GM12878 (cell line): Measurements from ENCODE around the gene HAPLN2.
"Not testable (repeated sequence)": the region's sequence is repeated elsewhere in the genome, so short reads cannot be mapped to it uniquely, and the experiment has no call there.

ENCODE experiments used
- CTCF ChIP-seq, 3 experiments: IDR thresholded peaks in 2 of 3; conservative IDR thresholded peaks in 1 of 3; 2 replicates each; pipeline ENCODE4 v1.5.1; 2011; ENCODE audit warnings: low read depth in 3 of 3, low read length in 3 of 3, mild to moderate bottlenecking in 3 of 3, control low read depth in 2 of 3, moderate library complexity in 2 of 3, inconsistent platforms in 1 of 3, mixed read lengths in 1 of 3; ENCODE audit not compliant: control insufficient read depth in 2 of 3, insufficient read depth in 1 of 3; ENCODE audit errors: extremely low read depth in 1 of 3
- POLR2A ChIP-seq: IDR thresholded peaks from 2 replicates; pipeline ENCODE4 v1.6.1; 2011; ENCODE audit warnings: low read depth, mild to moderate bottlenecking, low read length
- TAF1 ChIP-seq: IDR thresholded peaks from 2 replicates; pipeline ENCODE4 v1.6.1; 2011; ENCODE audit warnings: mild to moderate bottlenecking, low read depth, low read length, borderline replicate concordance
- TF ChIP-seq, protein P1 (sequence below): fragments of 450-650 bp; conservative IDR thresholded peaks from 2 replicates; pipeline ENCODE4 v1.6.1; 2017; ENCODE audit warnings: mild to moderate bottlenecking, moderate library complexity

DNA sequence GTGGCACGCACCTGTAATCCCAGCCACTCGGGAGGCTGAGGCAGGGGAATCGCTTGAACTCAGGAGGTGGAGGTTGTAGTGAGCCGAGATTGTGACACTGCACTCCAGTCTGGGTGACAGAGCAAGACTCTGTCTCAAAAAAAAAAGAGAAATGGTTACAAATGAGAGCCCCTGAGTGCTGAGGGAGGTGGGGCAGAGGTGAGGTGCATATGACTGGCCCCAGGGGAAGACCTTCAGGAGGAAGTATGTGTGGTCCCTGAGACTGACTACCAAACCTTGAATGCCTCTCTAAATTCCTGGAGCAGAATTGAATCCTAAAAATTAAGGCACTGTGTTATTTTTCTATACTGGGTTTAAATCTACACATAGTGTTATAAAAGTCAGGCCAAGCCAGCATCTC, 11.9 kb upstream of the HAPLN2 start:
- TF ChIP-seq POLR2A; CTCF (IDR thresholded peaks at IDR 0.05 in 2 of 3, conservative IDR thresholded peaks at IDR 0.05 in 1 of 3; ENCODE audit: control insufficient read depth in 2 of 3, extremely low read depth in 1 of 3, insufficient read depth in 1 of 3, low read depth in 3 of 3, low read length in 3 of 3); TAF1: not testable (repeated sequence)
- TF ChIP-seq, protein P1, sequence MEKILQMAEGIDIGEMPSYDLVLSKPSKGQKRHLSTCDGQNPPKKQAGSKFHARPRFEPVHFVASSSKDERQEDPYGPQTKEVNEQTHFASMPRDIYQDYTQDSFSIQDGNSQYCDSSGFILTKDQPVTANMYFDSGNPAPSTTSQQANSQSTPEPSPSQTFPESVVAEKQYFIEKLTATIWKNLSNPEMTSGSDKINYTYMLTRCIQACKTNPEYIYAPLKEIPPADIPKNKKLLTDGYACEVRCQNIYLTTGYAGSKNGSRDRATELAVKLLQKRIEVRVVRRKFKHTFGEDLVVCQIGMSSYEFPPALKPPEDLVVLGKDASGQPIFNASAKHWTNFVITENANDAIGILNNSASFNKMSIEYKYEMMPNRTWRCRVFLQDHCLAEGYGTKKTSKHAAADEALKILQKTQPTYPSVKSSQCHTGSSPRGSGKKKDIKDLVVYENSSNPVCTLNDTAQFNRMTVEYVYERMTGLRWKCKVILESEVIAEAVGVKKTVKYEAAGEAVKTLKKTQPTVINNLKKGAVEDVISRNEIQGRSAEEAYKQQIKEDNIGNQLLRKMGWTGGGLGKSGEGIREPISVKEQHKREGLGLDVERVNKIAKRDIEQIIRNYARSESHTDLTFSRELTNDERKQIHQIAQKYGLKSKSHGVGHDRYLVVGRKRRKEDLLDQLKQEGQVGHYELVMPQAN, result not testable (repeated sequence)
